Activated CD4-positive, CD25-positive, alpha-beta regulatory T cell (primary cell): ENCODE measurements around the gene SORCS2.
A peak's percentile ranks its signal among the peaks of the same experiment; 100 is the strongest.

Experiments used
- DNase-seq, 4 experiments: peaks; one replicate each; lab custom pipeline; 2025; lab: John Stamatoyannopoulos, UW

Gene SORCS2

GRCh38 chr4:7750523-7750922, 558.2 kb downstream of the SORCS2 start:
- no peak for DNase-seq

- DNase-seq: no peak
Observed at GRCh38 chr4:7750972-7751371, 558.6 kb downstream of the SORCS2 start.

- no peak for DNase-seq
Observed at GRCh38 chr4:7752649-7753048, 560.3 kb downstream of the SORCS2 start.

GRCh38 chr4:7753271-7753670, 560.9 kb downstream of the SORCS2 start:
- DNase-seq: no peak

GRCh38 chr4:7753931-7754465, 561.7 kb downstream of the SORCS2 start:
- no peak for DNase-seq

- DNase-seq: no peak
Observed at GRCh38 chr4:7754565-7755262, 562.4 kb downstream of the SORCS2 start.

GRCh38 chr4:7755561-7755960, 563.2 kb downstream of the SORCS2 start:
- DNase-seq: no peak

GRCh38 chr4:7756071-7756470, 563.7 kb downstream of the SORCS2 start:
- DNase-seq: no peak

GRCh38 chr4:7756561-7757355, 564.4 kb downstream of the SORCS2 start:
- no peak for DNase-seq

GRCh38 chr4:7757501-7758471, 565.4 kb downstream of the SORCS2 start:
- DNase-seq: no peak

- DNase-seq: no peak
Observed at GRCh38 chr4:7758476-7758875, 566.1 kb downstream of the SORCS2 start.

GRCh38 chr4:7759216-7759615, 566.9 kb downstream of the SORCS2 start:
- peak in 2 of 4 experiments; percentile 19 to 25 for DNase-seq

- DNase-seq: no peak
Observed at GRCh38 chr4:7759635-7760034, 567.3 kb downstream of the SORCS2 start.

- DNase-seq: no peak
Observed at GRCh38 chr4:7760228-7760627, 567.9 kb downstream of the SORCS2 start.

- no peak for DNase-seq
Observed at GRCh38 chr4:7760706-7761105, 568.4 kb downstream of the SORCS2 start.

GRCh38 chr4:7761312-7761711, 569.0 kb downstream of the SORCS2 start:
- DNase-seq: no peak

- DNase-seq: peak in 1 of 4 experiments; percentile 15
Observed at GRCh38 chr4:7761720-7762119, 569.4 kb downstream of the SORCS2 start.

GRCh38 chr4:7762376-7763030, 570.2 kb downstream of the SORCS2 start:
- DNase-seq: no peak

- DNase-seq: no peak
Observed at GRCh38 chr4:7763106-7763505, 570.8 kb downstream of the SORCS2 start.

GRCh38 chr4:7763788-7764187, 571.5 kb downstream of the SORCS2 start:
- DNase-seq: no peak

GRCh38 chr4:7764466-7764865, 572.1 kb downstream of the SORCS2 start:
- no peak for DNase-seq
